ENCODE results near the gene GET4. TPM values are rescaled to one million over a fixed set of nuclear protein-coding genes. Genes with fewer than 3 reads are reported as not detected.
A peak's percentile ranks its signal among the peaks of the same experiment; 100 is the strongest.

Gene GET4
- total RNA-seq, 4 donors from 2014 or later: 24.6 to 40.8 (median 30.0) TPM

DNA sequence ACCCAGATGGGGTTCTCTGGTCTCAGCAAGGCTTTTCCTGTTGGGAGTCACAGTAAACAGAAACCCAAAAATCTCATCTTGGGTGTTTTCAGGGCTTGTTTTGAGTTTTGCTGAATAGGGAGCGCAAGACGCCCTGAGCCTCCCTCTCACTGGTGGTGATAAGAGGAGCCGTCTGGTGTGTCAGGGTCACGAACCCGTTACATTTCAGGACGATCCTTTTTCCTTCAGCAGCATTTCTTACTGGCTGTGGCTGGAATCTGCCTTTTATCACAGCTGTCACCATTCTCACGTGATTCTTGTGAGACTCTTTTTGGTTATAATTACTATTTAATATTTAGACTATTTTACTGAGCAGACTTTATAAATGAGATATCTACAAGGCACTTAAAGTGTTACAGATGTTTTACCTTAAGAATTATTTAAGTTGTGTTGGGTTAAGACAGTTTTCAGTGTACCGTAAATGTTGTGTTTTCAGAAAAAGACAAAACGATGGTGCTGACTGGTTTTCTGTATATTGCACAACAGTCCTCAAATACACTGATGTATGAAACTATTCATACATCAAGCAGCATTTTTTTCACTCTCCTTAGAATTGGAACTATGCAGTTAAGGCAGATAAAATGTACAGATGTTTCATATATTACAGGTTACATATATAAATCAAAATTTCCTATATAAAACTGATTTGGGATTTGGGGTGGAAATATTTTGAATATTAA, 2.2 kb upstream of the GET4 start:
- DNase-seq (no peak), ATAC-seq (no peak)
- in situ Hi-C loops (cut with MboI; ENCODE audit: low sequenced_read_pairs in 4 of 4): loop anchor here in 3 of 4 donors (5.0 to 10.0 kb wide), 3 partner anchors 49 to 89 kb away; no protein-coding TSS in a partner anchor
- no peak overlapping the region for H3K4me3 ChIP-seq
- TF ChIP-seq, protein P1, sequence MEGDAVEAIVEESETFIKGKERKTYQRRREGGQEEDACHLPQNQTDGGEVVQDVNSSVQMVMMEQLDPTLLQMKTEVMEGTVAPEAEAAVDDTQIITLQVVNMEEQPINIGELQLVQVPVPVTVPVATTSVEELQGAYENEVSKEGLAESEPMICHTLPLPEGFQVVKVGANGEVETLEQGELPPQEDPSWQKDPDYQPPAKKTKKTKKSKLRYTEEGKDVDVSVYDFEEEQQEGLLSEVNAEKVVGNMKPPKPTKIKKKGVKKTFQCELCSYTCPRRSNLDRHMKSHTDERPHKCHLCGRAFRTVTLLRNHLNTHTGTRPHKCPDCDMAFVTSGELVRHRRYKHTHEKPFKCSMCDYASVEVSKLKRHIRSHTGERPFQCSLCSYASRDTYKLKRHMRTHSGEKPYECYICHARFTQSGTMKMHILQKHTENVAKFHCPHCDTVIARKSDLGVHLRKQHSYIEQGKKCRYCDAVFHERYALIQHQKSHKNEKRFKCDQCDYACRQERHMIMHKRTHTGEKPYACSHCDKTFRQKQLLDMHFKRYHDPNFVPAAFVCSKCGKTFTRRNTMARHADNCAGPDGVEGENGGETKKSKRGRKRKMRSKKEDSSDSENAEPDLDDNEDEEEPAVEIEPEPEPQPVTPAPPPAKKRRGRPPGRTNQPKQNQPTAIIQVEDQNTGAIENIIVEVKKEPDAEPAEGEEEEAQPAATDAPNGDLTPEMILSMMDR (IDR thresholded peaks at IDR 0.05 in 4 of 5, conservative IDR thresholded peaks at IDR 0.05 in 1 of 5): no peak
- no peak for TF ChIP-seq POLR2A (IDR thresholded peaks at IDR 0.05)
- no peaks in the 10 kb centered on the region for H3K27me3 ChIP-seq
- H3K9me3 ChIP-seq: no peaks in the 10 kb centered on the region
- peak overlapping the region; percentile 65 to 96 (median 93) for H3K27ac ChIP-seq
- peaks cover 39 to 40% of the 10 kb centered on the region in 2 donors for H3K4me1 ChIP-seq
- peaks cover 0 to 29% of the 10 kb centered on the region in 2 donors for H3K36me3 ChIP-seq
- intact Hi-C loops (cut with DNase I; ENCODE audit: low total_unique reads): loop anchor here (10.0 kb wide), 2 partner anchors 269 to 549 kb away; no protein-coding TSS in a partner anchor

DNA sequence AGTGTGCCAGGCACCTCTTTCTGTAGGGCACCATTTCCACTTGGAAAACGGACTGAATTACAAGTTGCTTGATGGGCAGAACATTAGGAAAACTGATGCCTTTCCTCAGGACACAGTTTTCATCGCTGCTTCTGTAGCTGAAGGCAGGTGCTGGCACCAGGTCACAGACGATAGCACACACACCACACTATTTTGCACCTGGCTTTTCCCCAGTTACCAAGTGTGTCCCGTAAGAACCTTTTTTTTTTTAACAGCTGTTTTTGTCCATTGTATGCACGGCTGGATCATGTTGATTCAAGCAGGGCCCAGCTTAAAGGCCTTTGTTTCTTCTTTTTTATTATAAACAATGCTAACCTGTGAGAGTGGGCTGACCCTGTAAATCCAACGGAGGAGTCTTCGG, 1.3 kb upstream of the GET4 start:
- Histone ChIP-seq H3K27me3 (no peaks in the 10 kb centered on the region), H3K9me3 (no peaks in the 10 kb centered on the region), H3K4me1 (peaks cover 48% of the 10 kb centered on the region in 2 donors), H3K36me3 (peaks cover 0 to 22% of the 10 kb centered on the region in 2 donors), H3K27ac (peak overlapping the region; percentile 89 to 96 (median 93)), H3K4me3 (no peak overlapping the region)
- no peak for ATAC-seq
- DNase-seq: no peak
- intact Hi-C loops (cut with DNase I; ENCODE audit: low total_unique reads): loop anchor here (5.0 to 10.0 kb wide), 5 partner anchors 152 to 683 kb away; partner anchors contain the start of genes FAM20C and GPR146
- TF ChIP-seq POLR2A (IDR thresholded peaks at IDR 0.05): no peak
- TF ChIP-seq, protein P1 (IDR thresholded peaks at IDR 0.05 in 4 of 5, conservative IDR thresholded peaks at IDR 0.05 in 1 of 5): no peak
- in situ Hi-C loops (cut with MboI; ENCODE audit: low sequenced_read_pairs in 4 of 4): loop anchor here in 3 of 4 donors (10.0 kb wide), 2 partner anchors 50 to 90 kb away; no protein-coding TSS in a partner anchor

DNA sequence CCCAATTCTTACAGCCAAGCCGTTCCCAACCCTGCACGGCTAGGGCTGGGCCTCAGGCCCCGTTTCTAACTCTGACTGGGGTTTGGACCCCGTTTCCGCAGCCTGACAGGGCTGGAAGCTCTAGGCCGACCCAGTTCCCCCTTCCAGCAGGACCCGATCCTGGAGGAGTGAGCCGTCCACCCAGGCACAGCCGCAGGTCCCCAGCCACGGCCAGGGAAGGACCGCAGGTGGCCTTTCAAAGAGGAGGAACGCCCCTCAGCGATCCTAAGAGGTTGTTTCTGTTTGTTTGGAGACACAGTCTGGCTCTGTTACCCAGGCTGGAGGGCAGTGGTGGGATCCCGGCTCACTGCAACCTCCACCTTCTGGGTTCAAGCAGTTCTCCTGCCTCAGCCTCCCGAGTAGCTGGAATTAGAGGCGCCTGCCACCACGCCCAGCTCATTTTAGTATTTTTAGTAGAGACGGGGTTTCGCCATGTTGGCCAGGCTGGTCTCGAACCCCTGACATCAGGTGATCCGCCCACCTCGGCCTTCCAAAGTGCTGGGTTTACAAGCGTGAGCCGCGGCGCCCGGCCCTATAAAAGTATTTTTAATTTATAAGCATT, 778 bp upstream of the GET4 start:
- DNase-seq (peak in 1 of 2 donors; percentile 42), ATAC-seq (no peak)
- intact Hi-C loops (cut with DNase I; ENCODE audit: low total_unique reads) (loop anchor here (1.0 to 10.0 kb wide), 6 partner anchors 62 to 683 kb away; partner anchors contain the start of genes FAM20C and GPR146), in situ Hi-C loops (cut with MboI; ENCODE audit: low sequenced_read_pairs in 4 of 4) (loop anchor here in 3 of 4 donors (10.0 kb wide), 2 partner anchors 51 to 91 kb away; no protein-coding TSS in a partner anchor)
- peak overlapping the region; percentile 89 to 96 (median 93) for H3K27ac ChIP-seq
- H3K36me3 ChIP-seq: peaks cover 0 to 17% of the 10 kb centered on the region in 2 donors
- no peaks in the 10 kb centered on the region for H3K9me3 ChIP-seq
- H3K27me3 ChIP-seq: no peaks in the 10 kb centered on the region
- H3K4me1 ChIP-seq: peaks cover 53 to 54% of the 10 kb centered on the region in 2 donors
- peak overlapping the region; percentile 55 to 65 (median 60) for H3K4me3 ChIP-seq
- no peak for TF ChIP-seq POLR2A (IDR thresholded peaks at IDR 0.05)
- TF ChIP-seq, protein P1 (IDR thresholded peaks at IDR 0.05 in 4 of 5, conservative IDR thresholded peaks at IDR 0.05 in 1 of 5): no peak

DNA sequence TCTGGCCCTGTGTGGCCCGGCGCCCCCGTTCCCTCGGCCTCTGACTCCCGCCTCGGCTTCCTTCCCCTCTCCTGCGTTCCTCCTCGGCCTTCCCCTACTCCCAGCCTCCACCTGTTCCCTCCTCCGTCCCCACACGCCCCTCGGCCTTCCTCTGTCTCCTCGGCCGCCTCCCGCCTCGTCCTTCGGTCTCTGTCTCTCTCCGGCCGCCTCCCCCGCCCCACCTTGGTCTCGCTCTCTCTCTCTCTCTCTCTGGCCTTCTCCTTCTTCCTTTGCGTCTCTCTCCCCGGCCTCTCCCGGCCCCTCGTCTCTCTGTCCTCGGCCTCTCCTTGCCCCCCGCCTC, 588 bp downstream of the GET4 start:
- peaks cover 64 to 67% of the 10 kb centered on the region in 2 donors for H3K4me1 ChIP-seq

More for the DNA sequence above, 588 bp downstream of the GET4 start:
- ATAC-seq (peak; percentile 15 to 20), DNase-seq (no peak)
- H3K4me3 ChIP-seq: peak overlapping the region; percentile 80 to 91 (median 86)
- H3K36me3 ChIP-seq: peaks cover 0 to 9% of the 10 kb centered on the region in 2 donors
- H3K27me3 ChIP-seq: no peaks in the 10 kb centered on the region
- peak overlapping the region; percentile 94 to 97 (median 95) for H3K27ac ChIP-seq
- intact Hi-C loops (cut with DNase I; ENCODE audit: low total_unique reads) (loop anchor here (1.0 to 10.0 kb wide), 6 partner anchors 64 to 685 kb away; partner anchors contain the start of genes FAM20C and GPR146), in situ Hi-C loops (cut with MboI; ENCODE audit: low sequenced_read_pairs in 4 of 4) (loop anchor here in 3 of 4 donors (10.0 kb wide), 2 partner anchors 52 to 92 kb away; no protein-coding TSS in a partner anchor)
- no peaks in the 10 kb centered on the region for H3K9me3 ChIP-seq
- TF ChIP-seq, protein P1 (IDR thresholded peaks at IDR 0.05 in 4 of 5, conservative IDR thresholded peaks at IDR 0.05 in 1 of 5): no peak
- TF ChIP-seq POLR2A (IDR thresholded peaks at IDR 0.05): no peak
